ENCODE measurements around the gene NES.

The NES gene

GRCh38 chr1:156694690-156694962 lies 17.4 kb upstream of the NES start:
- Mint-ChIP-seq H3K4me1 (peaks cover 19 to 24% of the 10 kb centered on the region in 2 donors), H3K9me3 (no peaks in the 10 kb centered on the region), H3K27me3 (peaks cover 81 to 87% of the 10 kb centered on the region in 2 donors), H3K36me3 (peaks cover 5 to 7% of the 10 kb centered on the region in 2 donors), H3K4me3 (no peak overlapping the region), H3K27ac (no peak overlapping the region)
- ATAC-seq (replicated peaks) (no peak), DNase-seq (no peak)

GRCh38 chr1:156693848-156694689 lies 16.9 kb upstream of the NES start:
- peaks cover 81 to 86% of the 10 kb centered on the region in 2 donors for H3K27me3 Mint-ChIP-seq
- H3K36me3 Mint-ChIP-seq = peaks cover 4 to 5% of the 10 kb centered on the region in 2 donors
- ATAC-seq (replicated peaks) (no peak), DNase-seq (no peak)
- no peak overlapping the region for H3K4me3 Mint-ChIP-seq
- H3K27ac Mint-ChIP-seq = no peak overlapping the region
- H3K9me3 Mint-ChIP-seq = no peaks in the 10 kb centered on the region
- peaks cover 24 to 29% of the 10 kb centered on the region in 2 donors for H3K4me1 Mint-ChIP-seq

GRCh38 chr1:156692925-156693847 lies 16.0 kb upstream of the NES start:
- peaks cover 24 to 29% of the 10 kb centered on the region in 2 donors for H3K4me1 Mint-ChIP-seq
- no peak for DNase-seq
- peaks cover 78 to 84% of the 10 kb centered on the region in 2 donors for H3K27me3 Mint-ChIP-seq
- peaks cover 0 to 1% of the 10 kb centered on the region in 2 donors for H3K36me3 Mint-ChIP-seq
- no peak for ATAC-seq (replicated peaks)
- H3K27ac Mint-ChIP-seq = no peak overlapping the region
- no peaks in the 10 kb centered on the region for H3K9me3 Mint-ChIP-seq
- H3K4me3 Mint-ChIP-seq = peak overlapping the region in 1 of 2 donors; percentile 45

GRCh38 chr1:156692441-156692924 lies 15.3 kb upstream of the NES start:
- Mint-ChIP-seq H3K36me3 (peaks cover 0 to 1% of the 10 kb centered on the region in 2 donors), H3K27ac (no peak overlapping the region), H3K4me1 (peaks cover 24 to 29% of the 10 kb centered on the region in 2 donors), H3K27me3 (peaks cover 72 to 79% of the 10 kb centered on the region in 2 donors), H3K4me3 (no peak overlapping the region), H3K9me3 (no peaks in the 10 kb centered on the region)
- DNase-seq = no peak
- no peak for ATAC-seq (replicated peaks)

- ATAC-seq (replicated peaks) (no peak), DNase-seq (no peak)
- Mint-ChIP-seq H3K27me3 (peaks cover 65 to 73% of the 10 kb centered on the region in 2 donors), H3K9me3 (no peaks in the 10 kb centered on the region), H3K4me3 (no peak overlapping the region), H3K36me3 (peaks cover 0 to 1% of the 10 kb centered on the region in 2 donors), H3K4me1 (peaks cover 24 to 29% of the 10 kb centered on the region in 2 donors), H3K27ac (no peak overlapping the region)
Observed at GRCh38 chr1:156691665-156692440, 14.6 kb upstream of the NES start.

GRCh38 chr1:156691191-156691590 lies 14.0 kb upstream of the NES start:
- peaks cover 24 to 29% of the 10 kb centered on the region in 2 donors for H3K4me1 Mint-ChIP-seq
- H3K27me3 Mint-ChIP-seq = peaks cover 59 to 66% of the 10 kb centered on the region in 2 donors
- no peak overlapping the region for H3K27ac Mint-ChIP-seq
- no peak for DNase-seq
- ATAC-seq (replicated peaks) = no peak
- H3K9me3 Mint-ChIP-seq = no peaks in the 10 kb centered on the region
- peaks cover 0 to 1% of the 10 kb centered on the region in 2 donors for H3K36me3 Mint-ChIP-seq
- no peak overlapping the region for H3K4me3 Mint-ChIP-seq

- H3K4me1 Mint-ChIP-seq = peaks cover 24 to 29% of the 10 kb centered on the region in 2 donors
- H3K27me3 Mint-ChIP-seq = peaks cover 58 to 66% of the 10 kb centered on the region in 2 donors
- no peak for ATAC-seq (replicated peaks)
Observed at GRCh38 chr1:156690675-156691036, 13.4 kb upstream of the NES start.

GRCh38 chr1:156689953-156690674 lies 12.9 kb upstream of the NES start:
- ATAC-seq (replicated peaks) (no peak), DNase-seq (no peak)
- Mint-ChIP-seq H3K9me3 (no peaks in the 10 kb centered on the region), H3K4me3 (peak overlapping the region in 1 of 2 donors; percentile 35), H3K27me3 (peaks cover 58 to 71% of the 10 kb centered on the region in 2 donors), H3K27ac (no peak overlapping the region), H3K4me1 (peaks cover 24 to 29% of the 10 kb centered on the region in 2 donors), H3K36me3 (peaks cover 0 to 1% of the 10 kb centered on the region in 2 donors)

More at GRCh38 chr1:156690675-156691036, 13.4 kb upstream of the NES start:
- peaks cover 0 to 1% of the 10 kb centered on the region in 2 donors for H3K36me3 Mint-ChIP-seq
- no peak overlapping the region for H3K27ac Mint-ChIP-seq
- H3K9me3 Mint-ChIP-seq = no peaks in the 10 kb centered on the region
- no peak overlapping the region for H3K4me3 Mint-ChIP-seq
- no peak for DNase-seq

GRCh38 chr1:156689035-156689952 lies 12.1 kb upstream of the NES start:
- H3K9me3 Mint-ChIP-seq = no peaks in the 10 kb centered on the region
- H3K4me3 Mint-ChIP-seq = peak overlapping the region in 1 of 2 donors; percentile 35
- no peak overlapping the region for H3K27ac Mint-ChIP-seq
- H3K27me3 Mint-ChIP-seq = peaks cover 60 to 73% of the 10 kb centered on the region in 2 donors
- H3K36me3 Mint-ChIP-seq = peaks cover 0 to 1% of the 10 kb centered on the region in 2 donors
- DNase-seq (peak; percentile 65), ATAC-seq (replicated peaks) (peak; percentile 93 to 97)
- H3K4me1 Mint-ChIP-seq = peaks cover 28 to 33% of the 10 kb centered on the region in 2 donors

GRCh38 chr1:156684227-156684782 lies 7.1 kb upstream of the NES start:
- Mint-ChIP-seq H3K36me3 (no peaks in the 10 kb centered on the region), H3K27ac (no peak overlapping the region), H3K27me3 (peaks cover 47 to 68% of the 10 kb centered on the region in 2 donors), H3K9me3 (no peaks in the 10 kb centered on the region), H3K4me3 (no peak overlapping the region), H3K4me1 (peaks cover 23 to 32% of the 10 kb centered on the region in 2 donors)
- DNase-seq (no peak), ATAC-seq (replicated peaks) (peak; percentile 86 to 92)

GRCh38 chr1:156682166-156682890 lies 5.1 kb upstream of the NES start:
- Mint-ChIP-seq H3K27me3 (peaks cover 54 to 75% of the 10 kb centered on the region in 2 donors), H3K4me3 (no peak overlapping the region), H3K4me1 (peaks cover 31 to 42% of the 10 kb centered on the region in 2 donors), H3K9me3 (no peaks in the 10 kb centered on the region), H3K36me3 (no peaks in the 10 kb centered on the region), H3K27ac (no peak overlapping the region)
- DNase-seq (no peak), ATAC-seq (replicated peaks) (no peak)

All from stimulated activated naive B cell treated with anti-CD40 and anti-IgM and Interleukin-4, amounts not matched to agents 10 μg/mL and 1 μg/mL and 100 μg/mL, for 72 hours (primary cell).